Trophoblast cell (in vitro differentiated cells and primary cell): ENCODE measurements around the gene TRPC4AP.

ENCODE experiments used
- DNase-seq, 2 donors: peaks; one replicate each; pipeline ENCODE4 v3.0.0-alpha.2; 2016
- H2AFZ ChIP-seq: 2 replicates; pipeline ENCODE4 v1.6.1; 2013; ENCODE audit warnings: low read length, moderate library complexity, mild to moderate bottlenecking; ENCODE audit not compliant: insufficient read depth, poor library complexity
- H2AK5ac ChIP-seq: 2 replicates; pipeline ENCODE4 v1.6.1; 2013; ENCODE audit warnings: mild to moderate bottlenecking, low read length
- H2BK120ac ChIP-seq: 2 replicates; pipeline ENCODE4 v1.6.1; 2013; ENCODE audit warnings: low read length, mild to moderate bottlenecking, moderate library complexity; ENCODE audit not compliant: insufficient read depth, poor library complexity
- H2BK12ac ChIP-seq: 2 replicates; pipeline ENCODE4 v1.6.1; 2013; ENCODE audit warnings: mild to moderate bottlenecking, low read length, moderate library complexity
- H2BK5ac ChIP-seq: 2 replicates; pipeline ENCODE4 v1.6.1; 2013; ENCODE audit warnings: low read length, low read depth, moderate library complexity, mild to moderate bottlenecking; ENCODE audit not compliant: poor library complexity
- H3K14ac ChIP-seq: 2 replicates; pipeline ENCODE4 v1.6.1; 2013; ENCODE audit warnings: mild to moderate bottlenecking, low read length
- H3K18ac ChIP-seq: 2 replicates; pipeline ENCODE4 v1.6.1; 2013; ENCODE audit warnings: mild to moderate bottlenecking, low read length
- H3K23ac ChIP-seq: 2 replicates; pipeline ENCODE4 v1.6.1; 2013; ENCODE audit warnings: low read length
- H3K27ac ChIP-seq: 2 replicates; pipeline ENCODE4 v1.5.1; 2013; ENCODE audit warnings: low read depth, mild to moderate bottlenecking, inconsistent platforms, low read length, moderate library complexity
- H3K27me3 ChIP-seq: 2 replicates; pipeline ENCODE4 v1.6.1; 2013; ENCODE audit warnings: inconsistent platforms, mild to moderate bottlenecking, low read length, moderate library complexity; ENCODE audit not compliant: insufficient read depth
- H3K36me3 ChIP-seq, 2 experiments: 1 replicate in 1 of 2; 2 replicates in 1 of 2; pipeline ENCODE4 v1.6.1; 2013; ENCODE audit warnings: low read length in 2 of 2, mild to moderate bottlenecking in 2 of 2, moderate library complexity in 1 of 2; ENCODE audit not compliant: insufficient read depth in 2 of 2, control insufficient read depth in 1 of 2
- H3K4ac ChIP-seq: 2 replicates; pipeline ENCODE4 v1.6.1; 2013; ENCODE audit warnings: low read depth, mild to moderate bottlenecking, low read length, moderate library complexity
- H3K4me1 ChIP-seq, 2 experiments: 1 replicate in 1 of 2; 2 replicates in 1 of 2; pipeline ENCODE4 v1.6.1; 2013; ENCODE audit warnings: low read length in 2 of 2, mild to moderate bottlenecking in 2 of 2, moderate library complexity in 1 of 2; ENCODE audit not compliant: insufficient read depth in 2 of 2, control insufficient read depth in 1 of 2
- H3K4me2 ChIP-seq: 2 replicates; pipeline ENCODE4 v1.6.1; 2013; ENCODE audit warnings: inconsistent platforms, mild to moderate bottlenecking, low read length, moderate library complexity
- H3K4me3 ChIP-seq: 2 replicates; pipeline ENCODE4 v1.5.1; 2013; ENCODE audit warnings: mild to moderate bottlenecking, low read depth, low read length, inconsistent platforms
- H3K79me1 ChIP-seq: one replicate; pipeline ENCODE4 v1.6.1; 2013; ENCODE audit warnings: low read length
- H3K79me2 ChIP-seq: 2 replicates; pipeline ENCODE4 v1.6.1; 2013; ENCODE audit warnings: low read length, mild to moderate bottlenecking; ENCODE audit not compliant: control insufficient read depth, insufficient read depth, poor library complexity
- H3K9ac ChIP-seq: 2 replicates; pipeline ENCODE4 v1.6.1; 2013; ENCODE audit warnings: mild to moderate bottlenecking, low read length
- H3K9me3 ChIP-seq: 2 replicates; pipeline ENCODE4 v1.6.1; 2013; ENCODE audit warnings: low read depth, mild to moderate bottlenecking, control low read depth, inconsistent platforms, low read length; ENCODE audit not compliant: insufficient read depth
- H4K12ac ChIP-seq: 2 replicates; pipeline ENCODE4 v1.6.1; 2013; ENCODE audit warnings: low read depth, mild to moderate bottlenecking, low read length, moderate library complexity
- H4K8ac ChIP-seq: 2 replicates; pipeline ENCODE4 v1.6.1; 2013; ENCODE audit warnings: low read depth, mild to moderate bottlenecking, low read length, moderate library complexity
- H4K91ac ChIP-seq: one replicate; pipeline ENCODE4 v1.6.1; 2013; ENCODE audit warnings: low read depth, mild to moderate bottlenecking, low read length, moderate library complexity
- WGBS: extraction: QIAGEN DNeasy Blood & Tissue Kit; methylation state at CpG from one replicate; pipeline ENCODE4 v1.1.7; 2013; ENCODE audit warnings: missing lambda C conversion rate; ENCODE audit not compliant: insufficient read length, insufficient coverage; ENCODE audit errors: extremely low coverage; 5-methylcytosine and 5-hydroxymethylcytosine counted together

TRPC4AP gene

GRCh38 chr20:34984756-34985261 is 107.8 kb downstream of the TRPC4AP start:
- WGBS = no CpG with 5 or more reads among the region's 18 CpGs
- Histone ChIP-seq H4K91ac (no peak overlapping the region), H2AK5ac (no peak overlapping the region), H2BK5ac (no peak overlapping the region), H4K8ac (no peak overlapping the region), H3K4me1 (no peaks in the 10 kb centered on the region), H3K79me2 (no peaks in the 10 kb centered on the region), H3K4ac (no peak overlapping the region), H3K9ac (no peak overlapping the region), H3K18ac (no peak overlapping the region), H3K4me2 (no peak overlapping the region), H3K79me1 (no peaks in the 10 kb centered on the region), H3K14ac (no peak overlapping the region), H4K12ac (no peak overlapping the region), H3K27me3 (no peaks in the 10 kb centered on the region), H2BK12ac (no peak overlapping the region), H3K9me3 (peaks cover 2% of the 10 kb centered on the region), H2AFZ (no peak overlapping the region), H3K4me3 (no peak overlapping the region), H3K36me3 (peaks cover 2 to 3% of the 10 kb centered on the region in 2 experiments), H3K27ac (no peak overlapping the region), H2BK120ac (no peak overlapping the region), H3K23ac (no peak overlapping the region)
- DNase-seq = no peak

- Histone ChIP-seq H2BK12ac (no peak overlapping the region), H3K27ac (no peak overlapping the region), H3K36me3 (peaks cover 0 to under 1% of the 10 kb centered on the region in 2 experiments), H3K23ac (no peak overlapping the region), H4K91ac (no peak overlapping the region), H3K14ac (no peak overlapping the region), H3K4me3 (no peak overlapping the region), H3K9me3 (peaks cover 4% of the 10 kb centered on the region), H2AFZ (no peak overlapping the region), H3K79me2 (no peaks in the 10 kb centered on the region), H3K4me2 (no peak overlapping the region), H3K79me1 (no peaks in the 10 kb centered on the region), H3K4me1 (no peaks in the 10 kb centered on the region), H2BK5ac (no peak overlapping the region), H3K27me3 (no peaks in the 10 kb centered on the region), H2AK5ac (no peak overlapping the region), H3K18ac (no peak overlapping the region), H4K8ac (no peak overlapping the region), H3K4ac (no peak overlapping the region), H4K12ac (no peak overlapping the region), H2BK120ac (no peak overlapping the region), H3K9ac (no peak overlapping the region)
- DNase-seq = no peak
- WGBS = no CpG with 5 or more reads among the region's 14 CpGs
Observed at GRCh38 chr20:34983995-34984735, 108.4 kb downstream of the TRPC4AP start.

GRCh38 chr20:34983089-34983820 is 109.4 kb downstream of the TRPC4AP start:
- Histone ChIP-seq H4K91ac (no peak overlapping the region), H3K23ac (no peak overlapping the region), H3K36me3 (no peaks in the 10 kb centered on the region), H3K4me1 (no peaks in the 10 kb centered on the region), H3K18ac (no peak overlapping the region), H3K79me1 (no peaks in the 10 kb centered on the region), H3K14ac (no peak overlapping the region), H2BK12ac (no peak overlapping the region), H3K27me3 (no peaks in the 10 kb centered on the region), H3K9me3 (peaks cover 4% of the 10 kb centered on the region), H2BK120ac (no peak overlapping the region), H3K4ac (no peak overlapping the region), H3K9ac (no peak overlapping the region), H3K27ac (no peak overlapping the region), H2BK5ac (no peak overlapping the region), H2AFZ (no peak overlapping the region), H4K8ac (no peak overlapping the region), H3K4me2 (no peak overlapping the region), H2AK5ac (no peak overlapping the region), H4K12ac (no peak overlapping the region), H3K4me3 (no peak overlapping the region), H3K79me2 (no peaks in the 10 kb centered on the region)
- no CpG with 5 or more reads among the region's 5 CpGs for WGBS
- DNase-seq = no peak

- Histone ChIP-seq H3K4me3 (no peak overlapping the region), H3K23ac (no peak overlapping the region), H4K12ac (no peak overlapping the region), H3K18ac (no peak overlapping the region), H3K9ac (no peak overlapping the region), H3K4me1 (peaks cover 0 to 2% of the 10 kb centered on the region in 2 experiments), H3K79me2 (no peaks in the 10 kb centered on the region), H4K8ac (no peak overlapping the region), H4K91ac (no peak overlapping the region), H3K4me2 (no peak overlapping the region), H3K27ac (no peak overlapping the region), H2AFZ (no peak overlapping the region), H3K27me3 (no peaks in the 10 kb centered on the region), H3K14ac (no peak overlapping the region), H2BK120ac (no peak overlapping the region), H3K9me3 (peaks cover 4% of the 10 kb centered on the region), H3K4ac (no peak overlapping the region), H2AK5ac (no peak overlapping the region), H2BK12ac (no peak overlapping the region), H2BK5ac (no peak overlapping the region), H3K79me1 (no peaks in the 10 kb centered on the region), H3K36me3 (no peaks in the 10 kb centered on the region)
- 100% methylated on average over 1 of the region's 21 CpGs for WGBS
- DNase-seq = no peak
Observed at GRCh38 chr20:34982270-34983088, 110.1 kb downstream of the TRPC4AP start.
